OCI-LY3 (cell line): ENCODE measurements around the gene ZNF214.

Experiments
- H2AFZ ChIP-seq: fragments of 200-600, 300-600 bp; shearing (Covaris generic); 2 replicates; pipeline ENCODE4 v1.6.0; 2014; ENCODE audit warnings: antibody characterized with exemption, low read depth, low read length
- H3K27ac ChIP-seq: fragments of 200-600, 300-600 bp; sonication (generic); 2 replicates; pipeline ENCODE4 v1.5.1; 2014; ENCODE audit warnings: mild to moderate bottlenecking, low read length, moderate library complexity, mixed read lengths
- H3K27me3 ChIP-seq: fragments of 200-600, 300-600 bp; sonication (generic); 2 replicates; pipeline ENCODE4 v1.6.1; 2014; ENCODE audit warnings: low read depth, low read length, mixed read lengths
- H3K36me3 ChIP-seq: fragments of 200-600, 300-600 bp; sonication (generic); replicated peaks from 2 replicates; pipeline ENCODE3; 2014; ENCODE audit warnings: low read depth, low read length, mixed read lengths
- H3K4me1 ChIP-seq: fragments of 300-600, 200-600 bp; sonication (generic); 2 replicates; pipeline ENCODE4 v1.6.1; 2014; ENCODE audit warnings: low read length, mixed read lengths
- H3K4me2 ChIP-seq: fragments of 200-600, 300-600 bp; sonication (generic); 2 replicates; pipeline ENCODE4 v1.6.1; 2014; ENCODE audit warnings: low read length, mixed read lengths
- H3K4me3 ChIP-seq: fragments of 300-600, 200-600 bp; sonication (generic); 2 replicates; pipeline ENCODE4 v1.5.1; 2014; ENCODE audit warnings: antibody characterized with exemption, mild to moderate bottlenecking, low read length, moderate library complexity
- H3K79me2 ChIP-seq: fragments of 300-600, 200-600 bp; shearing (Covaris generic); 2 replicates; pipeline ENCODE4 v1.6.1; 2014; ENCODE audit warnings: mild to moderate bottlenecking, low read length, mixed read lengths
- H3K9ac ChIP-seq: fragments of 300-600, 200-600 bp; shearing (Covaris generic); 2 replicates; pipeline ENCODE4 v1.6.0; 2014; ENCODE audit warnings: mild to moderate bottlenecking, low read length, moderate library complexity
- H3K9me3 ChIP-seq: fragments of 200-600, 300-600 bp; shearing (Covaris generic); 2 replicates; pipeline ENCODE4 v1.6.1; 2014; ENCODE audit warnings: low read length, mixed read lengths; ENCODE audit not compliant: insufficient read depth
- H4K20me1 ChIP-seq: fragments of 200-600, 300-600 bp; sonication (generic); 2 replicates; pipeline ENCODE4 v1.6.1; 2016; ENCODE audit warnings: low read length, mixed read lengths; ENCODE audit not compliant: insufficient read depth
- EZH2phosphoT487 ChIP-seq: fragments of 200-600 bp; shearing (Covaris generic); IDR thresholded peaks from 2 replicates; pipeline ENCODE4 v1.6.1; 2018; ENCODE audit warnings: antibody characterized with exemption, mixed run types, low read depth
- TF ChIP-seq, protein P1 (sequence below): fragments of 200-600, 300-600 bp; sonication (generic); IDR thresholded peaks from 2 replicates; pipeline ENCODE4 v1.5.1; 2014; ENCODE audit warnings: antibody characterized with exemption, low read length, low read depth

The ZNF214 gene

DNA sequence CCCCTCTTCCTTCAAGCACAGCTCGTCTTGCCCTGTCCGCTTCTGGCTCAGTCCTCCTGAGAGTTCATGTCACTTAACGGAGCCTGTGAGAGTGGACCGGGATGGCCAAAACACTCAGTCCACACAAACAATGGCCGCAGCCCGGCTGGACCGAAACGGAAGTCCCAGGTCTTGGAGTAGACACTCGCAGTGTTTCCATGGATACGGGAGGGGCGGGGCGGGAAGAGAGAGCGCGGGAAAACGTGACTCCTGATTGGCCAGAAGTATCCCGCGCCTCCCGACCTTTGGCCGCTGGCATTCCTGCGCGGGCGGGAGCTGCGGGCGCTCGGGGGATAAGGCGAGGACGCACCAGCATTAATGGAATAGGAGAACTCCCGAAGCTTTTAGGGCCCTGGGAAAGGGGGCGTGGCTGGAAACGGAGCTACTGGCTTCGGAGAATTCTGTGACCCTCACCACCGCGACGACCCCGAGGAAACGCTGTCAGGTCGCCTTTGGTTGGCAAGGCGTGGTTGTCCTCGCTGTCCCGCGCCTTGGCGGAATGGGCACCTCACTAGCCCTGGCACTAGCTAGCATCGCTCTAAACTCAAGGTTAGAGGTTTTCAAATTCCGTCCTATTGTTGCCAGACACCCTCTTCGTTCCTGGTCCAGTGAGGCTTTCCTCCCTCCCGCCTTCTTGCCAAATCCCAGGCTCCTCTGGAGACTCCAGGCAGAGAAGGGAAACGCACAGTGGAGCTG lies at the start of gene ZNF214, which contains the start of gene NLRP14:
TSS of gene ZNF214 (minus strand) at position 164 of the 735 bp plus-strand sequence. CDS start 17,511 bp downstream, outside the sequence.
TSS of gene NLRP14 (plus strand) at position 297 of the 735 bp plus-strand sequence. CDS start 18,108 bp downstream, outside the sequence.
- H3K4me2 ChIP-seq: no peak within 1 kb of the TSS
- H3K27me3 ChIP-seq: no peaks in the 10 kb centered on the region
- no peaks in the 10 kb centered on the region for H3K9me3 ChIP-seq
- no peak within 1 kb of the TSS for H3K9ac ChIP-seq
- no peak within 1 kb of the TSS for H2AFZ ChIP-seq
- TF ChIP-seq EZH2phosphoT487: no peak
- TF ChIP-seq, protein P1, sequence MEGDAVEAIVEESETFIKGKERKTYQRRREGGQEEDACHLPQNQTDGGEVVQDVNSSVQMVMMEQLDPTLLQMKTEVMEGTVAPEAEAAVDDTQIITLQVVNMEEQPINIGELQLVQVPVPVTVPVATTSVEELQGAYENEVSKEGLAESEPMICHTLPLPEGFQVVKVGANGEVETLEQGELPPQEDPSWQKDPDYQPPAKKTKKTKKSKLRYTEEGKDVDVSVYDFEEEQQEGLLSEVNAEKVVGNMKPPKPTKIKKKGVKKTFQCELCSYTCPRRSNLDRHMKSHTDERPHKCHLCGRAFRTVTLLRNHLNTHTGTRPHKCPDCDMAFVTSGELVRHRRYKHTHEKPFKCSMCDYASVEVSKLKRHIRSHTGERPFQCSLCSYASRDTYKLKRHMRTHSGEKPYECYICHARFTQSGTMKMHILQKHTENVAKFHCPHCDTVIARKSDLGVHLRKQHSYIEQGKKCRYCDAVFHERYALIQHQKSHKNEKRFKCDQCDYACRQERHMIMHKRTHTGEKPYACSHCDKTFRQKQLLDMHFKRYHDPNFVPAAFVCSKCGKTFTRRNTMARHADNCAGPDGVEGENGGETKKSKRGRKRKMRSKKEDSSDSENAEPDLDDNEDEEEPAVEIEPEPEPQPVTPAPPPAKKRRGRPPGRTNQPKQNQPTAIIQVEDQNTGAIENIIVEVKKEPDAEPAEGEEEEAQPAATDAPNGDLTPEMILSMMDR: no peak
- no peak within 1 kb of the TSS for H3K27ac ChIP-seq
- no peak within 1 kb of the TSS for H3K4me3 ChIP-seq
- no peaks in the 10 kb centered on the region for H3K79me2 ChIP-seq
- H3K4me1 ChIP-seq: no peaks in the 10 kb centered on the region
- no peaks in the 10 kb centered on the region for H4K20me1 ChIP-seq
- no peaks in the 10 kb centered on the region for H3K36me3 ChIP-seq

- Histone ChIP-seq H3K4me1 (no peaks in the 10 kb centered on the region), H3K79me2 (no peaks in the 10 kb centered on the region), H3K27ac (no peak overlapping the region), H3K27me3 (no peaks in the 10 kb centered on the region), H3K4me2 (no peak overlapping the region), H2AFZ (no peak overlapping the region), H3K9ac (no peak overlapping the region), H3K9me3 (no peaks in the 10 kb centered on the region), H3K4me3 (no peak overlapping the region), H4K20me1 (no peaks in the 10 kb centered on the region), H3K36me3 (no peaks in the 10 kb centered on the region)
- no peak for TF ChIP-seq EZH2phosphoT487
- TF ChIP-seq, protein P1: no peak
Observed at GRCh38 chr11:7062534-7062933, 42.4 kb upstream of the ZNF214 start.

GRCh38 chr11:7060868-7061267 lies 40.7 kb upstream of the ZNF214 start:
- Histone ChIP-seq H3K27ac (no peak overlapping the region), H3K9me3 (no peaks in the 10 kb centered on the region), H3K4me3 (no peak overlapping the region), H3K9ac (no peak overlapping the region), H3K36me3 (no peaks in the 10 kb centered on the region), H4K20me1 (no peaks in the 10 kb centered on the region), H3K4me1 (no peaks in the 10 kb centered on the region), H3K4me2 (no peak overlapping the region), H2AFZ (no peak overlapping the region), H3K27me3 (no peaks in the 10 kb centered on the region), H3K79me2 (no peaks in the 10 kb centered on the region)
- TF ChIP-seq EZH2phosphoT487: no peak
- TF ChIP-seq, protein P1: no peak

GRCh38 chr11:7057641-7058040 lies 37.5 kb upstream of the ZNF214 start:
- H3K4me1 ChIP-seq: no peaks in the 10 kb centered on the region
- no peak overlapping the region for H3K4me2 ChIP-seq
- H3K79me2 ChIP-seq: no peaks in the 10 kb centered on the region
- TF ChIP-seq, protein P1: no peak
- H3K36me3 ChIP-seq: no peaks in the 10 kb centered on the region
- H3K27ac ChIP-seq: no peak overlapping the region
- no peaks in the 10 kb centered on the region for H3K9me3 ChIP-seq
- H4K20me1 ChIP-seq: no peaks in the 10 kb centered on the region
- H3K27me3 ChIP-seq: no peaks in the 10 kb centered on the region
- H2AFZ ChIP-seq: no peak overlapping the region
- no peak overlapping the region for H3K4me3 ChIP-seq
- no peak overlapping the region for H3K9ac ChIP-seq
